ENCODE measurements around the gene H6PD.

H6PD gene

GRCh38 chr1:9194024-9194423 is 40.5 kb upstream of the H6PD start:
- Histone ChIP-seq H3K27ac (ENCODE audit: extremely low read depth, low read depth, low read length) (no peak overlapping the region), H3K4me3 (ENCODE audit: low read depth, low read length) (no peak overlapping the region), H3K9me3 (ENCODE audit: control insufficient read depth, insufficient read depth, low read depth, low read length) (no peaks in the 10 kb centered on the region), H3K36me3 (ENCODE audit: control insufficient read depth in 2 of 2, insufficient read depth in 1 of 2, low read length in 2 of 2) (no peaks in the 10 kb centered on the region), H3K4me1 (ENCODE audit: control insufficient read depth, insufficient read depth, low read length) (no peaks in the 10 kb centered on the region)
- TF ChIP-seq ZFHX2 (tag by site-specific recombination; conservative IDR thresholded peaks at IDR 0.05): 0 out of 2 replicates have a peak, but pooled peaks have one; percentile 11
- TF ChIP-seq, protein P1, sequence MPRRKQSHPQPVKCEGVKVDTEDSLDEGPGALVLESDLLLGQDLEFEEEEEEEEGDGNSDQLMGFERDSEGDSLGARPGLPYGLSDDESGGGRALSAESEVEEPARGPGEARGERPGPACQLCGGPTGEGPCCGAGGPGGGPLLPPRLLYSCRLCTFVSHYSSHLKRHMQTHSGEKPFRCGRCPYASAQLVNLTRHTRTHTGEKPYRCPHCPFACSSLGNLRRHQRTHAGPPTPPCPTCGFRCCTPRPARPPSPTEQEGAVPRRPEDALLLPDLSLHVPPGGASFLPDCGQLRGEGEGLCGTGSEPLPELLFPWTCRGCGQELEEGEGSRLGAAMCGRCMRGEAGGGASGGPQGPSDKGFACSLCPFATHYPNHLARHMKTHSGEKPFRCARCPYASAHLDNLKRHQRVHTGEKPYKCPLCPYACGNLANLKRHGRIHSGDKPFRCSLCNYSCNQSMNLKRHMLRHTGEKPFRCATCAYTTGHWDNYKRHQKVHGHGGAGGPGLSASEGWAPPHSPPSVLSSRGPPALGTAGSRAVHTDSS (tag by site-specific recombination; IDR thresholded peaks at IDR 0.05): no peak
- POLR2A ChIA-PET: no interaction called here
- CTCF ChIA-PET: interaction anchor here (0.7 to 5.5 kb wide), 7 partner anchors 14 to 1620 kb away, joined by 3 to 57 read pairs (median 5); no protein-coding TSS in a partner anchor

DNA sequence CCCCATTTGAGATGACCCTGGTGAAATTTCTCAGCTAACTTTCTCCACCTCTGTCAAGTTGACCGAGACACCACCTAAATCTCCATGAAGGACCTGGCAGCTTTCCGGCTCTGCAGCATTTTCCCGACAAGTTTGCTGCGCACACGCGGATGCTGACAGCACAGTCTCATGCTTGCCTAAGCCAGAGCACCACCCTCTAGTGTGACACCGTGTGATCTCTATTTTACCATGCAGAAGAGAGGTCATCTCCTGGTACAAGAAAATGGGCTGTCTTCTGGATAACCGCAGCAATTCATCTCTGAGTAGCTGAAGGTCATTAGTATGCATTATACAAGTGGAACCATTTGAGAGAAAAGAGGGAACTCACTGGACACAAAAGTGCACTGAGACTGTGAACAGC is 38.9 kb upstream of the H6PD start:
- Histone ChIP-seq H3K4me3 (ENCODE audit: low read depth, low read length) (no peak overlapping the region), H3K27ac (ENCODE audit: extremely low read depth, low read depth, low read length) (no peak overlapping the region), H3K36me3 (ENCODE audit: control insufficient read depth in 2 of 2, insufficient read depth in 1 of 2, low read length in 2 of 2) (no peaks in the 10 kb centered on the region), H3K9me3 (ENCODE audit: control insufficient read depth, insufficient read depth, low read depth, low read length) (no peaks in the 10 kb centered on the region), H3K4me1 (ENCODE audit: control insufficient read depth, insufficient read depth, low read length) (no peaks in the 10 kb centered on the region)
- ChIA-PET CTCF (interaction anchor here (0.6 to 5.5 kb wide), 9 partner anchors 16 to 278 kb away, joined by 3 to 57 read pairs (median 6); no protein-coding TSS in a partner anchor), POLR2A (no interaction called here)
- TF ChIP-seq ZNF521 (tag by site-specific recombination; IDR thresholded peaks at IDR 0.05): no peak

DNA sequence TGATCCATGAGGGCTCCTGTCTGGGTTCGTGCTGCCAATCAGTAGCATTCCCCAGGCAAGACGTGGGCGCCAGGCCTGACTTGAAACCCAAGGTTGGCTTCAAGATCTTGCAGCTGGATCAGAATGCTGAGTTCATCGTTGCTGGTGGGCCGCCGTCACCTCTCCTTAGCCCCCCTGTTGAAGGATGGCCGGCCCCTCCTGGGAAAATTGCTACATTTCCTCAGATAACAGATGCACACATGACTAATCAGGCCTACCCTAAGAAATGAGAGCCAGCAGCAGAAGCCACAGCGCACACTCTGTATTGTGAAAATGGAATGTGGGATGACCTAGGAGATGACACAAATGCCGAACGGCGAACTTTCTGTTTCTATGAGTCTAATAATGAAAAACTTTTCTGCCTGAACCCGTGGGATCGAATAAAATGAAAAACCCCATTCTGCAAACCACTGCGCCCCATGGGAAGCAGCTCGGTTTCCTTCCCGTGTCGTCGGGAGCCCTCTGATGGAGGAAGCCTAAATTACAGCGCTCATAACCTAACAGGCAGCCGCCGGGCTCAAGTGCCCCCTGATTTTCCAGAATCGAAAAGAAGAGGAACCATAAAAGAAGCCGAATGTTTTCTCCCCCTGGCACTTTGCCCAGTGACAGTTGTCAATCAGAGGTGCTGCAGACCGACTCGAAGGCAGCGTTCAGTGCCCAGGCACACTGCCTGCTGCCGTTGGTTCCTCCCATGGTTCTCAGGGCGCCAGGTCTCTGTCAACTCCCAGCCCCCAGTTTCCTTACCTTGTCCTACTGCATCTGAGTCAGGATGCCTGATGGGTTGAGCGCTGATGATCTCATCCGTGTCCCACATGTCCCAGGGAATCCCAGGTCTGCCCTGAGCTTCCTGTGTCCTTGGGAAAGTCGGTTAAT is 38.2 kb upstream of the H6PD start:
- Histone ChIP-seq H3K4me3 (ENCODE audit: low read depth, low read length) (no peak overlapping the region), H3K9me3 (ENCODE audit: control insufficient read depth, insufficient read depth, low read depth, low read length) (no peaks in the 10 kb centered on the region), H3K36me3 (ENCODE audit: control insufficient read depth in 2 of 2, insufficient read depth in 1 of 2, low read length in 2 of 2) (no peaks in the 10 kb centered on the region), H3K4me1 (ENCODE audit: control insufficient read depth, insufficient read depth, low read length) (no peaks in the 10 kb centered on the region), H3K27ac (ENCODE audit: extremely low read depth, low read depth, low read length) (no peak overlapping the region)
- CTCF ChIA-PET: interaction anchor here (0.6 to 5.5 kb wide), 18 partner anchors 10 to 279 kb away, joined by 3 to 57 read pairs (median 4); no protein-coding TSS in a partner anchor
- POLR2A ChIA-PET: interaction anchor here (0.9 kb wide), 1 partner anchor 8 kb away, joined by 4 read pairs; no protein-coding TSS in a partner anchor
- TF ChIP-seq, protein P2, sequence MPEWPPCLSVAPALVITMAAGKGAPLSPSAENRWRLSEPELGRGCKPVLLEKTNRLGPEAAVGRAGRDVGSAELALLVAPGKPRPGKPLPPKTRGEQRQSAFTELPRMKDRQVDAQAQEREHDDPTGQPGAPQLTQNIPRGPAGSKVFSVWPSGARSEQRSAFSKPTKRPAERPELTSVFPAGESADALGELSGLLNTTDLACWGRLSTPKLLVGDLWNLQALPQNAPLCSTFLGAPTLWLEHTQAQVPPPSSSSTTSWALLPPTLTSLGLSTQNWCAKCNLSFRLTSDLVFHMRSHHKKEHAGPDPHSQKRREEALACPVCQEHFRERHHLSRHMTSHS (tag by site-specific recombination; IDR thresholded peaks at IDR 0.05): no peak
- TF ChIP-seq ZNF146 (tag by site-specific recombination; IDR thresholded peaks at IDR 0.05) (no peak), ZNF654 (tag by site-specific recombination; IDR thresholded peaks at IDR 0.05; ENCODE audit: low read depth) (peak; percentile 76), ZEB2 (tag by site-specific recombination; IDR thresholded peaks at IDR 0.05) (0 out of 2 replicates have a peak, but pooled peaks have one; percentile 32), ZNF791 (tag by site-specific recombination; IDR thresholded peaks at IDR 0.05) (no peak), HOXA7 (CRISPR knock-in tag; IDR thresholded peaks at IDR 0.05; ENCODE audit: borderline replicate concordance) (no peak), ZBTB17 (tag by site-specific recombination; IDR thresholded peaks at IDR 0.05) (peak; percentile 61), SCRT2 (tag by site-specific recombination; IDR thresholded peaks at IDR 0.05) (no peak), ZNF660 (tag by site-specific recombination; IDR thresholded peaks at IDR 0.05) (peak; percentile 71), ZNF518A (tag by site-specific recombination; conservative IDR thresholded peaks at IDR 0.05; ENCODE audit: low read depth) (no peak), ZNF501 (tag by site-specific recombination; IDR thresholded peaks at IDR 0.05) (no peak), PBX3 (CRISPR knock-in tag; IDR thresholded peaks at IDR 0.05) (no peak), ZNF426 (tag by site-specific recombination; IDR thresholded peaks at IDR 0.05) (no peak), ZNF623 (tag by site-specific recombination; IDR thresholded peaks at IDR 0.05) (no peak), IKZF3 (tag by site-specific recombination; IDR thresholded peaks at IDR 0.05) (no peak)
- TF ChIP-seq, protein P3, sequence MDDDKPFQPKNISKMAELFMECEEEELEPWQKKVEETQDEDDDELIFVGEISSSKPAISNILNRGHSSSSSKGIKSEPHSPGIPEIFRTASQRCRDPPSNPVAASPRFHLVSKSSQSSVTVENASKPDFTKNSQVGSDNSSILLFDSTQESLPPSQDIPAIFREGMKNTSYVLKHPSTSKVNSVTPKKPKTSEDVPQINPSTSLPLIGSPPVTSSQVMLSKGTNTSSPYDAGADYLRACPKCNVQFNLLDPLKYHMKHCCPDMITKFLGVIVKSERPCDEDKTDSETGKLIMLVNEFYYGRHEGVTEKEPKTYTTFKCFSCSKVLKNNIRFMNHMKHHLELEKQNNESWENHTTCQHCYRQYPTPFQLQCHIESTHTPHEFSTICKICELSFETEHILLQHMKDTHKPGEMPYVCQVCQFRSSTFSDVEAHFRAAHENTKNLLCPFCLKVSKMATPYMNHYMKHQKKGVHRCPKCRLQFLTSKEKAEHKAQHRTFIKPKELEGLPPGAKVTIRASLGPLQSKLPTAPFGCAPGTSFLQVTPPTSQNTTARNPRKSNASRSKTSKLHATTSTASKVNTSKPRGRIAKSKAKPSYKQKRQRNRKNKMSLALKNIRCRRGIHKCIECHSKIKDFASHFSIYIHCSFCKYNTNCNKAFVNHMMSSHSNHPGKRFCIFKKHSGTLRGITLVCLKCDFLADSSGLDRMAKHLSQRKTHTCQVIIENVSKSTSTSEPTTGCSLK (tag by site-specific recombination; IDR thresholded peaks at IDR 0.05): no peak
